Caco-2 (cell line): Measurements from ENCODE around the gene FRMD3. TPM values are rescaled to one million over a fixed set of nuclear protein-coding genes. Genes with fewer than 3 reads are reported as not detected.

Source experiments
- BruUV-seq: library from RNA; stranded (reverse); fragments of 400-500 nt; replicated peaks from 2 replicates; lab custom pipeline; 2021; lab: Mats Ljungman, UMichigan
- CTCF ChIA-PET: fragments of 300-600 bp; sonication (Branson Sonifier 250); formaldehyde crosslinking; loops from one replicate; lab custom pipeline; 2022; ENCODE audit warnings: antibody characterized with exemption; lab: Charles Lee
- POLR2A ChIA-PET: fragments of 300-600 bp; sonication (Branson Sonifier 250); formaldehyde crosslinking; loops from one replicate; lab custom pipeline; 2022; ENCODE audit warnings: antibody characterized with exemption; lab: Charles Lee
- DNase-seq, 2 experiments: peaks; one replicate each; pipeline versions ENCODE4 v3.0.0 to v3.0.0-alpha.2; 2020 to 2022
- H3K27me3 ChIP-seq: replicated peaks from 2 replicates; pipeline ENCODE4 v1.6.0; 2011; ENCODE audit warnings: low read length; ENCODE audit not compliant: control insufficient read depth, insufficient read depth
- H3K36me3 ChIP-seq: 2 replicates; pipeline ENCODE4 v1.5.1; 2011; ENCODE audit warnings: low read length; ENCODE audit not compliant: control insufficient read depth, insufficient read depth
- H3K4me1 ChIP-seq: fragments of 250-450 bp; sonication (Bioruptor Pico); 2 replicates; pipeline ENCODE4 v1.5.1; 2020; ENCODE audit warnings: mild to moderate bottlenecking
- H3K4me3 ChIP-seq: 2 replicates; pipeline ENCODE4 v1.5.1; 2011; ENCODE audit warnings: low read depth, mild to moderate bottlenecking, control low read depth, low read length
- H3K9me3 ChIP-seq: fragments of 250-450 bp; sonication (Bioruptor Pico); 2 replicates; pipeline ENCODE4 v1.5.1; 2020; ENCODE audit warnings: mild to moderate bottlenecking, moderate library complexity
- H3K27ac Mint-ChIP-seq: one replicate; pipeline ENCODE4 v1.8.0; 2022; ENCODE audit warnings: mixed read lengths; ENCODE audit not compliant: unreplicated experiment
- H3K27me3 Mint-ChIP-seq: one replicate; pipeline ENCODE4 v1.8.0; 2022; ENCODE audit warnings: mixed read lengths; ENCODE audit not compliant: insufficient read depth, unreplicated experiment
- H3K36me3 Mint-ChIP-seq: one replicate; pipeline ENCODE4 v1.8.0; 2022; ENCODE audit warnings: mild to moderate bottlenecking, mixed read lengths; ENCODE audit not compliant: insufficient read depth, unreplicated experiment
- H3K4me1 Mint-ChIP-seq: one replicate; pipeline ENCODE4 v1.8.0; 2022; ENCODE audit warnings: low read depth, mixed read lengths; ENCODE audit not compliant: unreplicated experiment
- H3K4me3 Mint-ChIP-seq: one replicate; pipeline ENCODE4 v1.8.0; 2022; ENCODE audit warnings: mild to moderate bottlenecking, moderate library complexity, mixed read lengths; ENCODE audit not compliant: unreplicated experiment
- H3K9me3 Mint-ChIP-seq: one replicate; pipeline ENCODE4 v1.8.0; 2022; ENCODE audit warnings: mixed read lengths; ENCODE audit not compliant: unreplicated experiment
- CTCF ChIP-seq, 2 experiments: fragments of 200-600 bp in 1 of 2; IDR thresholded peaks; 1 replicate in 1 of 2; 2 replicates in 1 of 2; pipeline versions ENCODE4 v1.5.1 to v1.8.0; 2011 to 2022; ENCODE audit warnings: antibody characterized with exemption in 1 of 2, control low read depth in 1 of 2, inconsistent platforms in 1 of 2, low read depth in 1 of 2, low read length in 1 of 2, mild to moderate bottlenecking in 1 of 2, moderate library complexity in 1 of 2; ENCODE audit not compliant: insufficient read depth in 1 of 2, severe bottlenecking in 1 of 2, unreplicated experiment in 1 of 2
- intact Hi-C: fragments of 100-400 bp; cut with micrococcal nuclease; formaldehyde crosslinking; loops from one replicate; pipeline ENCODE4 v1.10.0; 2022; ENCODE audit not compliant: unreplicated experiment
- total RNA-seq: library from RNA; stranded (reverse); gene quantifications from 2 replicates; pipeline ENCODE4 v1.2.3, GENCODE V29; 2022

The FRMD3 gene
- total RNA-seq, 1 experiment from 2014 or later: not detected

GRCh38 chr9:83473488-83473971, 64.7 kb downstream of the FRMD3 start:
- intact Hi-C loops: no loop called here
- H3K4me3 Mint-ChIP-seq: no peak overlapping the region
- no peak overlapping the region for H3K27ac Mint-ChIP-seq
- no TSS peak for BruUV-seq
- no peaks in the 10 kb centered on the region for H3K9me3 ChIP-seq
- H3K4me1 Mint-ChIP-seq: peaks cover 12% of the 10 kb centered on the region
- H3K27me3 Mint-ChIP-seq: peaks cover 8% of the 10 kb centered on the region
- H3K36me3 ChIP-seq: no peaks in the 10 kb centered on the region
- POLR2A ChIA-PET: no interaction called here
- H3K36me3 Mint-ChIP-seq: no peaks in the 10 kb centered on the region
- CTCF ChIA-PET: no interaction called here
- H3K9me3 Mint-ChIP-seq: no peaks in the 10 kb centered on the region
- no peak overlapping the region for H3K4me3 ChIP-seq
- TF ChIP-seq CTCF (IDR thresholded peaks at IDR 0.05; ENCODE audit: insufficient read depth in 1 of 2, low read depth in 1 of 2, low read length in 1 of 2, severe bottlenecking in 1 of 2, unreplicated experiment in 1 of 2): no peak
- peak in 1 of 2 experiments; percentile 27 for DNase-seq
- H3K27me3 ChIP-seq: no peaks in the 10 kb centered on the region
- H3K4me1 ChIP-seq: no peaks in the 10 kb centered on the region

- POLR2A ChIA-PET: no interaction called here
- H3K9me3 ChIP-seq: no peaks in the 10 kb centered on the region
- H3K27me3 ChIP-seq: no peaks in the 10 kb centered on the region
- no peak overlapping the region for H3K4me3 ChIP-seq
- TF ChIP-seq CTCF (IDR thresholded peaks at IDR 0.05; ENCODE audit: insufficient read depth in 1 of 2, low read depth in 1 of 2, low read length in 1 of 2, severe bottlenecking in 1 of 2, unreplicated experiment in 1 of 2): no peak
- Mint-ChIP-seq H3K27ac (no peak overlapping the region), H3K27me3 (peaks cover 8% of the 10 kb centered on the region), H3K4me1 (peaks cover 12% of the 10 kb centered on the region), H3K4me3 (no peak overlapping the region), H3K36me3 (no peaks in the 10 kb centered on the region), H3K9me3 (no peaks in the 10 kb centered on the region)
- no peak for DNase-seq
- H3K36me3 ChIP-seq: no peaks in the 10 kb centered on the region
- H3K4me1 ChIP-seq: no peaks in the 10 kb centered on the region
- BruUV-seq: no TSS peak
- intact Hi-C loops: no loop called here
- CTCF ChIA-PET: no interaction called here
These were observed 65.4 kb downstream of the FRMD3 start for GRCh38 chr9:83472764-83473163.

- Mint-ChIP-seq H3K4me3 (no peak overlapping the region), H3K27me3 (peaks cover 8% of the 10 kb centered on the region), H3K9me3 (no peaks in the 10 kb centered on the region), H3K27ac (no peak overlapping the region), H3K36me3 (no peaks in the 10 kb centered on the region), H3K4me1 (peaks cover 12% of the 10 kb centered on the region)
- Histone ChIP-seq H3K4me3 (no peak overlapping the region), H3K36me3 (no peaks in the 10 kb centered on the region), H3K4me1 (no peaks in the 10 kb centered on the region), H3K27me3 (no peaks in the 10 kb centered on the region), H3K9me3 (no peaks in the 10 kb centered on the region)
- CTCF ChIA-PET: no interaction called here
- intact Hi-C loops: no loop called here
- POLR2A ChIA-PET: no interaction called here
- TF ChIP-seq CTCF (IDR thresholded peaks at IDR 0.05; ENCODE audit: insufficient read depth in 1 of 2, low read depth in 1 of 2, low read length in 1 of 2, severe bottlenecking in 1 of 2, unreplicated experiment in 1 of 2): no peak
- no TSS peak for BruUV-seq
- peak; percentile 7 to 57 for DNase-seq
These were observed 66.0 kb downstream of the FRMD3 start for GRCh38 chr9:83472221-83472665.
